Mesothelial cell of epicardium (in vitro differentiated cells): ENCODE data around the gene CRYZL1. TPM values are rescaled to one million over a fixed set of nuclear protein-coding genes. Genes with fewer than 3 reads are reported as not detected.

Experiments used
- DNase-seq, 2 experiments: peaks; one replicate each; pipeline ENCODE4 v3.0.0; 2021; ENCODE audit warnings: low spot score in 2 of 2; ENCODE audit not compliant: unreplicated experiment in 2 of 2
- H3K27ac Mint-ChIP-seq: 2 replicates; pipeline ENCODE4 v1.8.0; 2021; ENCODE audit warnings: mixed read lengths
- H3K27me3 Mint-ChIP-seq: 2 replicates; pipeline ENCODE4 v1.8.0; 2021; ENCODE audit warnings: low read depth, mixed read lengths
- H3K36me3 Mint-ChIP-seq: 2 replicates; pipeline ENCODE4 v1.8.0; 2021; ENCODE audit warnings: mixed read lengths
- H3K4me1 Mint-ChIP-seq: 2 replicates; pipeline ENCODE4 v1.8.0; 2021; ENCODE audit warnings: mixed read lengths
- H3K4me3 Mint-ChIP-seq: 2 replicates; pipeline ENCODE4 v1.8.0; 2021; ENCODE audit warnings: mild to moderate bottlenecking, moderate library complexity, mixed read lengths
- H3K9me3 Mint-ChIP-seq: 2 replicates; pipeline ENCODE4 v1.8.0; 2021; ENCODE audit warnings: mixed read lengths
- CTCF ChIP-seq: fragments of 200-600 bp; sonication (generic); IDR thresholded peaks from one replicate; pipeline ENCODE4 v1.5.0; 2021; ENCODE audit warnings: antibody characterized with exemption; ENCODE audit not compliant: unreplicated experiment
- total RNA-seq: library from RNA; stranded (reverse); gene quantifications from 3 replicates; pipeline ENCODE4 v1.2.1, GENCODE V29; 2021

The CRYZL1 gene
- total RNA-seq, 1 donor from 2014 or later = 63.0 TPM

GRCh38 chr21:33661146-33661545 is 19.6 kb upstream of the CRYZL1 start:
- peaks cover 11% of the 10 kb centered on the region for H3K4me1 Mint-ChIP-seq
- H3K4me3 Mint-ChIP-seq = no peak overlapping the region
- H3K36me3 Mint-ChIP-seq = peaks cover 22% of the 10 kb centered on the region
- H3K27ac Mint-ChIP-seq = no peak overlapping the region
- DNase-seq = no peak
- peaks cover 17% of the 10 kb centered on the region for H3K9me3 Mint-ChIP-seq
- no peaks in the 10 kb centered on the region for H3K27me3 Mint-ChIP-seq
- no peak for TF ChIP-seq CTCF

GRCh38 chr21:33660406-33660805 is 18.9 kb upstream of the CRYZL1 start:
- TF ChIP-seq CTCF = no peak
- no peak for DNase-seq
- peaks cover 17% of the 10 kb centered on the region for H3K4me1 Mint-ChIP-seq
- no peak overlapping the region for H3K27ac Mint-ChIP-seq
- H3K9me3 Mint-ChIP-seq = peaks cover 17% of the 10 kb centered on the region
- no peak overlapping the region for H3K4me3 Mint-ChIP-seq
- peaks cover 23% of the 10 kb centered on the region for H3K36me3 Mint-ChIP-seq
- no peaks in the 10 kb centered on the region for H3K27me3 Mint-ChIP-seq

GRCh38 chr21:33659568-33659949 is 18.0 kb upstream of the CRYZL1 start:
- Mint-ChIP-seq H3K4me3 (no peak overlapping the region), H3K27ac (no peak overlapping the region), H3K9me3 (peaks cover 17% of the 10 kb centered on the region), H3K4me1 (peaks cover 24% of the 10 kb centered on the region), H3K36me3 (peaks cover 24% of the 10 kb centered on the region), H3K27me3 (no peaks in the 10 kb centered on the region)
- DNase-seq = no peak
- no peak for TF ChIP-seq CTCF

GRCh38 chr21:33658919-33659567 is 17.5 kb upstream of the CRYZL1 start:
- Mint-ChIP-seq H3K27me3 (no peaks in the 10 kb centered on the region), H3K9me3 (peaks cover 17% of the 10 kb centered on the region), H3K27ac (no peak overlapping the region), H3K4me1 (peaks cover 26% of the 10 kb centered on the region), H3K36me3 (peaks cover 27% of the 10 kb centered on the region), H3K4me3 (no peak overlapping the region)
- no peak for DNase-seq
- TF ChIP-seq CTCF = no peak

GRCh38 chr21:33657124-33657820 is 15.7 kb upstream of the CRYZL1 start:
- no peak for DNase-seq
- peak overlapping the region; percentile 82 for H3K27ac Mint-ChIP-seq
- H3K9me3 Mint-ChIP-seq = peaks cover 17% of the 10 kb centered on the region
- H3K4me3 Mint-ChIP-seq = no peak overlapping the region
- TF ChIP-seq CTCF = no peak
- no peaks in the 10 kb centered on the region for H3K27me3 Mint-ChIP-seq
- peaks cover 29% of the 10 kb centered on the region for H3K4me1 Mint-ChIP-seq
- peaks cover 29% of the 10 kb centered on the region for H3K36me3 Mint-ChIP-seq
